Measurements from ENCODE around the gene LRP1. TPM values are rescaled to one million over a fixed set of nuclear protein-coding genes. Genes with fewer than 3 reads are reported as not detected.

The LRP1 gene
- total RNA-seq, 1 experiment from 2014 or later: 9.0 TPM

- TF ChIP-seq TCF7L2 (IDR thresholded peaks at IDR 0.05; ENCODE audit: low read depth, low read length): no peak
- TF ChIP-seq REST (IDR thresholded peaks at IDR 0.05; ENCODE audit: insufficient read depth in 1 of 2, low read depth in 2 of 2, low read length in 1 of 2): no peak
- no peak for TF ChIP-seq SIN3A (IDR thresholded peaks at IDR 0.05; ENCODE audit: borderline replicate concordance, insufficient read depth, low read depth, low read length)
- no peak for TF ChIP-seq CTCF (IDR thresholded peaks at IDR 0.05)
- TF ChIP-seq POLR2AphosphoS5 (IDR thresholded peaks at IDR 0.05; ENCODE audit: low read depth, low read length): no peak
- H3K4me1 ChIP-seq (ENCODE audit: control insufficient read depth, insufficient read depth, low read length): peaks cover 10% of the 10 kb centered on the region; the same call in 1 of the 2 replicates
- TSS peak; percentile 57 for BruUV-seq (replicated peaks)
- intact Hi-C loops (cut with micrococcal nuclease; ENCODE audit: unreplicated experiment) (no loop called here), in situ Hi-C loops (cut with HindIII; ENCODE audit: low pct_unique_long_range_greater_than_20kb, low sequenced_read_pairs) (no loop called here)
- no peak overlapping the region for H3K4me3 ChIP-seq (ENCODE audit: low read depth in 2 of 2, low read length in 2 of 2)
- ATAC-seq (no peak), DNase-seq (ENCODE audit: low read depth, low spot score) (no peak)
- no peaks in the 10 kb centered on the region for H3K27me3 ChIP-seq (ENCODE audit: control insufficient read depth, insufficient read depth, low read length)
- H3K36me3 ChIP-seq (ENCODE audit: control insufficient read depth, insufficient read depth, low read length): no peaks in the 10 kb centered on the region; the same call in none of the 2 replicates
- no peak overlapping the region for H3K27ac ChIP-seq (ENCODE audit: low read length)
- no peaks in the 10 kb centered on the region for H3K9me3 ChIP-seq (ENCODE audit: control insufficient read depth, insufficient read depth, low read depth, low read length)
- ChIA-PET CTCF (no interaction called here), POLR2A (no interaction called here)
Observed at GRCh38 chr12:57234233-57234570, 105.9 kb downstream of the LRP1 start.

GRCh38 chr12:57234571-57235016, 106.3 kb downstream of the LRP1 start:
- H3K36me3 ChIP-seq (ENCODE audit: control insufficient read depth, insufficient read depth, low read length): no peaks in the 10 kb centered on the region; the same call in none of the 2 replicates
- no peak overlapping the region for H3K4me3 ChIP-seq (ENCODE audit: low read depth in 2 of 2, low read length in 2 of 2)
- no TSS peak for BruUV-seq (replicated peaks)
- H3K4me1 ChIP-seq (ENCODE audit: control insufficient read depth, insufficient read depth, low read length): peaks cover 14% of the 10 kb centered on the region
- in situ Hi-C loops (cut with HindIII; ENCODE audit: low pct_unique_long_range_greater_than_20kb, low sequenced_read_pairs) (no loop called here), intact Hi-C loops (cut with micrococcal nuclease; ENCODE audit: unreplicated experiment) (no loop called here)
- no peak overlapping the region for H3K27ac ChIP-seq (ENCODE audit: low read length)
- ChIA-PET CTCF (no interaction called here), POLR2A (no interaction called here)
- H3K9me3 ChIP-seq (ENCODE audit: control insufficient read depth, insufficient read depth, low read depth, low read length): no peaks in the 10 kb centered on the region
- TF ChIP-seq SIN3A (IDR thresholded peaks at IDR 0.05; ENCODE audit: borderline replicate concordance, insufficient read depth, low read depth, low read length) (no peak), CTCF (IDR thresholded peaks at IDR 0.05) (no peak), POLR2AphosphoS5 (IDR thresholded peaks at IDR 0.05; ENCODE audit: low read depth, low read length) (no peak), REST (IDR thresholded peaks at IDR 0.05; ENCODE audit: insufficient read depth in 1 of 2, low read depth in 2 of 2, low read length in 1 of 2) (no peak), TCF7L2 (IDR thresholded peaks at IDR 0.05; ENCODE audit: low read depth, low read length) (no peak)
- no peaks in the 10 kb centered on the region for H3K27me3 ChIP-seq (ENCODE audit: control insufficient read depth, insufficient read depth, low read length)
- ATAC-seq (no peak), DNase-seq (ENCODE audit: low read depth, low spot score) (no peak)
